SIG-M5 (cell line): Measurements from ENCODE around the gene TBC1D24.
"Not testable (repeated sequence)": the region's sequence is repeated elsewhere in the genome, so short reads cannot be mapped to it uniquely, and the experiment has no call there.

ENCODE experiments used
- DNase-seq: peaks from one replicate; lab custom pipeline; 2025; lab: John Stamatoyannopoulos, UW

TBC1D24 gene

GRCh38 chr16:2532494-2533141 lies 57.7 kb downstream of the TBC1D24 start:
- no peak for DNase-seq

- DNase-seq = not testable (repeated sequence)
Observed at GRCh38 chr16:2533142-2533755, 58.3 kb downstream of the TBC1D24 start.

DNA sequence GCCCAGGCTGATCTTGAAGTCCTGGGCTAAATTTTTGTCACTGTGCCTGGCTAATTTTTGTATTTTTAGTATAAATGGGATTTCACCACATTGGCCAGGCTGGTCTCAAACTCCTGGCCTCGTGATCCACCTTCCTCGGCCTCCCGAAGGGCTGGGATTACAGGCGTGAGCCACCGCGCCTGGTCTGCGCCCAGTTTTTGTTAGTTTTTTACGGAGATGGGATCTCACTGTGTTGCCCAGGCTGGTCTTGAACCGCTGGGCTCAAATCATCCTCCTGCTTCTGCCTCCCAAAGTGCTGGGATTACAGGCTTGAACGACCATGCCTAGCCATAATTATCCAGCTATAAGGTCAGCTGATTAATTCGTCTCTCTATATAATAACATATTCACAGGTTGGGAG lies 59.0 kb downstream of the TBC1D24 start:
- no peak for DNase-seq

GRCh38 chr16:2534335-2534734 lies 59.4 kb downstream of the TBC1D24 start:
- DNase-seq = not testable (repeated sequence)

GRCh38 chr16:2535625-2536013 lies 60.7 kb downstream of the TBC1D24 start:
- no peak for DNase-seq

GRCh38 chr16:2537451-2538379 lies 62.8 kb downstream of the TBC1D24 start, which contains the start of gene PDPK1:
PDPK1 (plus strand) TSS chr16:2538021; CDS start chr16:2538113, 92 bp downstream.
- peak; percentile 43 for DNase-seq

DNA sequence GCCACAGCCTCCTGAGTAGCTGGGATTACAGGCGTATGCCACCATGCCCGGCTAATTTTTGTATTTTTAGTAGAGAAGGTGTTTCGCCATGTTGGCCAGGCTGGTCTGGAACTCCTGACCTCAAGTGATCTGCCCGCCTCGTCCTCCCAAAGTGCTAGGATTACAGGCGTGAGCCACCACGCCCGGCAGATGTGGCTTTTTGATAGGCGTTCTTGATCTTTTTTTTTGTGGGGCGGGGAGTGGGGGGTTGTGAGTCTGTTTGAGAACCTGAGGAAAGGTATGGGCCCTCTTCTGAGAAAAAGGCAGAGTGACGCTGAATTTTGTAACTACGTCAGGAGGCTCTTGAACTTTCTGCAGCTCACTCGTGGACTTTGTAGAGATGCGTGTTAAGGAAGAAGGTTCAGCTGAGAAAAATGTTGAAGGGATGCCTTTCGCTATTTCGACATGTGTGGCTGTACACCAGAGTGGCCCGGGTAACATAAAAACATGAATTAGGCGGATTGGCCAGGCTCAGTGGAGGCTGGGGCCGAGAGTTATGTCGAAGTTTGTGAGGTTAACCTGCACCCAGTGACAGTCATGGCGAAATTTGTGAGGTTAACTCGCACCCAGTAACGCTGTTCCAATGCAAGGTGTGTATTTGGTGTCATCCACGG lies 64.4 kb downstream of the TBC1D24 start:
- not testable (repeated sequence) for DNase-seq

- DNase-seq = not testable (repeated sequence)
Observed at GRCh38 chr16:2539845-2540458, 65.0 kb downstream of the TBC1D24 start.

- DNase-seq = peak; percentile 38
Observed at GRCh38 chr16:2540912-2541311, 66.0 kb downstream of the TBC1D24 start.

GRCh38 chr16:2541409-2541808 lies 66.5 kb downstream of the TBC1D24 start:
- DNase-seq = not testable (repeated sequence)

- DNase-seq = not testable (repeated sequence)
Observed at GRCh38 chr16:2543771-2544170, 68.8 kb downstream of the TBC1D24 start.

GRCh38 chr16:2550283-2550878 lies 75.5 kb downstream of the TBC1D24 start:
- DNase-seq = not testable (repeated sequence)

DNA sequence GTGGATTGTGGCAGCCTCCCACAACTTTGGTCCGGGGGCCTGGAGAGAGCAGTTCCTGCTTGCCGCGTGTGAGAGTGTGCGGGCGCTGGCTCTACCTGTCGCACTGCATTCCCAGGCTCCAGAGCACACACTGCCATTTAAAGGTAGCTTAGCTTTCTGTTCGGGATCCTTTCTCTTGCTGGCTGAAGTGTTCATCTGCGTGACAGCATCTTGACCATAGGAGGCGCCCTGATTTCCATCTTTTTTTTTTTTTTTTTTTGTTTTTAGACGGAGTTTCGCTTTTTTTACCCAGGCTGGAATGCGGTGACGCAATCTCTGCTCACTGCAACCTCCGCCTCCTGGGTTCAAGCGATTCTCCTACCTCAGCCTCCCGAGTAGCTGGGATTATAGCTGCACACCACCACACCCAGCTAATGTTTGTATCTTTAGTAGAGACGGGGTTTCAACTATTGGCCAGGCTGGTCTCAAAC lies 76.5 kb downstream of the TBC1D24 start:
- not testable (repeated sequence) for DNase-seq

- DNase-seq = not testable (repeated sequence)
Observed at GRCh38 chr16:2554709-2555425, 79.9 kb downstream of the TBC1D24 start.
